Airway epithelial cell (primary cell): ENCODE results near the gene RAET1L. TPM values are rescaled to one million over a fixed set of nuclear protein-coding genes. Genes with fewer than 3 reads are reported as not detected.

Experiments
- total RNA-seq: library from RNA; depleted of rRNA; stranded (reverse); fragments of >200 nt; gene quantifications from 2 replicates; pipeline ENCODE4 v1.2.3, GENCODE V29; 2015

Gene RAET1L, protein sequence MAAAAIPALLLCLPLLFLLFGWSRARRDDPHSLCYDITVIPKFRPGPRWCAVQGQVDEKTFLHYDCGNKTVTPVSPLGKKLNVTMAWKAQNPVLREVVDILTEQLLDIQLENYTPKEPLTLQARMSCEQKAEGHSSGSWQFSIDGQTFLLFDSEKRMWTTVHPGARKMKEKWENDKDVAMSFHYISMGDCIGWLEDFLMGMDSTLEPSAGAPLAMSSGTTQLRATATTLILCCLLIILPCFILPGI
- total RNA-seq = 23.0 and 27.2 TPM in 2 replicates

DNA sequence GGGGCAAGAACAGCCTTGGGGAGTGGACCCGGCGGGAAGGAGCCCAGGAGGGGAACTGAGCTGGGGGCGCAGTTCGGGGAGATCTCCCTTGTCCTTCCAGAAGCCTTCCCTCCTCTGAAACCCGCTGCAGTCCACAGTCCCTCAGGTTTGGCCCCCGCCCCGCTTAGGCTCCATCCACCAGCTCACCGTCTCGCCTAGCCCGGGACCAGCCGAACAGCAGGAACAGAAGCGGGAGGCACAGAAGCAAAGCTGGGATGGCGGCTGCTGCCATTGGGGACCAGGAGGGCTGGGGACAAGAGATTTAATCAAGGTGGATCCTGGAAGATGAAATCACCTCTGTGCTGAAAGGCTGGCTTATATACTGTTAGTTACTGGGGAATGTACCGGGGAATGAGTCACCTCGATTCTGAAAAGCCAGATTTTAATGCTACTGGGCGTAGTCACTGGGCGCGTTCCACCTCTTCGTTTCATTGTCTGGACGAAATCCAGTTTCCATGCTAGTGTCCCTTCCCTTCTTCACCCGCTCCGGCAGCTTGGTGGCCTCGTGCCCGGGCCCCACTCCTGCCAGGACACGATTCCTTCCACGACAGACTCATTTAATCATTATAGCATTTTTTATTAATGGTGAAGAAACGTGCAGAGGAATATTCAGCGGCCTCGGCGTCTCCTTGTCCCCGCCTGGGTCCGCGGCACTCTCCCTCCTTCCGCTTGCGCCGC, at the start of gene RAET1L:
RAET1L (minus strand) TSS at position 332 of the 717 bp plus-strand sequence; CDS start at position 271, 61 bp downstream.

DNA sequence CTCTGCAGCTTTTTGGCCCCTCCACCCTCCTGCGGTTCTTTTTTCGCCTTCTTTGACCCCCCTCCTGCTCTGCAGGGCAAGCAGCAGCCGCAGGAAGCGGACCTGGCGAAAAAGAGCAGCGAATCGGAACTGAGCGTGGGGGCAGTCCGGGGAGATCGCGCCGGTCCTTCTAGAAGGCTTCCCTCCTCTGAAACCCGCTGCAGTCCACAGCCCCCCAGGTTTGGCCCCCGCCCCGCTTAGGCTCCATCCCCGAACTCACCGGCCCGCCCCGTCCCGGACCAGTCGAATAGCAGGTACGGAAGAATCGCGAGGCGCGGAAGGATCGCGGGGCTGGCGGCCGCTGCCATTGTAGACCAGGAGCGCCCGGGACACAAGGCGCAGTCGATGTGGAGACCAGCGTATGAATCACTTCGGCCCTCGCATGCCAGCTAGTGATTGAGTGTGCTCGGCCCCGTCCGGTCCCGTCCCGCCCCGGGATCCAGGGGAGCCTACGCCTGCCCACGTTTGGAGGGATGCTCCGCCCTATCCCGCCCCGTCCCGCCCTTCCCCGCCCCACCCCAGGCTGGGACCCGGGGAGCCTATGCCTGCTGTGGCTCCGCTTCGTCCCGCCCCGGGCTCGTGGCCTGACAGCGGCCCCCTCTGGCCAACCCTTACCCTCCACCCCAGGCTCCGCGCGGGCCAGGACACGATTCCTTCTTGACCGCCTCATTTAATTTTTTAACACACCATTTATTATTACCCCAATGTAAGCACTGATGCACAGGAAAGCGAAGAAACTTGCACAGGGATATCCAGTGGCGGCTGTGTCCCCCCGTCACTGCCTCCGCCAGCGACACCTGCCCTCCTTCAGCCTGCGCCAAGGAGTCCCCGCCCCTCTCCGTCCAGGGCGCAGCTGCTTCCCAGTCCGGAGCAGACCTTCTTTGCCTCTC, 43.7 kb upstream of the RAET1L start, which contains the start of gene ULBP3:
ULBP3 (minus strand) TSS at position 402 of the 929 bp plus-strand sequence; CDS start at position 347, 55 bp downstream.

Other genes starting within 250 kb of the RAET1L start
- gene LRP11, start 161.2 kb downstream of the RAET1L start, total RNA-seq = 87.3 and 103 TPM in 2 replicates
- gene RAET1E, start 127.4 kb downstream of the RAET1L start, total RNA-seq = 13.7 and 16.3 TPM in 2 replicates
- gene RAET1G, start 102.4 kb downstream of the RAET1L start, total RNA-seq = 30.8 and 34.7 TPM in 2 replicates
- 13.0 and 14.1 TPM in 2 replicates for gene ULBP2, start 83.5 kb downstream of the RAET1L start, total RNA-seq
- 0.05 and 0.28 TPM in 2 replicates for gene ULBP1, start 61.6 kb downstream of the RAET1L start, total RNA-seq
- gene ULBP3, start 43.6 kb upstream of the RAET1L start, total RNA-seq = 12.1 and 14.7 TPM in 2 replicates
- gene PPP1R14C, start 117.5 kb upstream of the RAET1L start, total RNA-seq = 89.3 and 94.6 TPM in 2 replicates